Measurements from ENCODE around the gene LSM12. TPM values are rescaled to one million over a fixed set of nuclear protein-coding genes. Genes with fewer than 3 reads are reported as not detected.

Gene LSM12
- total and polyA plus RNA-seq, 2 donors (not counting 3 experiments of a cell fraction or from before 2014, with no cell fraction given), result 36.5 to 68.9 TPM

- ChIA-PET CTCF (interaction anchor here (1.1 to 7.6 kb wide), 4 partner anchors 10 to 80 kb away, joined by 3 to 38 read pairs (median 5); no protein-coding TSS in a partner anchor), POLR2A (no interaction called here)
- DNase-seq (ENCODE audit: low read depth, low spot score) (no peak), FAIRE-seq (no peak)
- Histone ChIP-seq H3K9me3 (replicated peaks; ENCODE audit: control insufficient read depth, insufficient read depth, low read length) (no peaks in the 10 kb centered on the region), H4K20me1 (replicated peaks; ENCODE audit: control insufficient read depth, extremely low read depth, insufficient read depth, low read length) (no peaks in the 10 kb centered on the region), H3K4me3 (replicated peaks in 1 of 3; ENCODE audit: insufficient read depth in 1 of 3, low read depth in 1 of 3, low read length in 3 of 3) (no peak overlapping the region), H3K27ac (ENCODE audit: insufficient read depth, low read depth, low read length) (no peak overlapping the region), H3K4me1 (ENCODE audit: control insufficient read depth, extremely low read depth, insufficient read depth, low read length) (no peaks in the 10 kb centered on the region), H3K4me2 (ENCODE audit: insufficient read depth, low read length) (no peak overlapping the region), H3K9ac (replicated peaks; ENCODE audit: extremely low read depth, insufficient read depth, low read length) (no peak overlapping the region), H3K27me3 (ENCODE audit: control insufficient read depth in 2 of 2, insufficient read depth in 2 of 2, low read length in 2 of 2) (no peaks in the 10 kb centered on the region), H3K79me2 (ENCODE audit: control insufficient read depth, insufficient read depth, low read length) (no peaks in the 10 kb centered on the region), H3K36me3 (ENCODE audit: control insufficient read depth in 2 of 2, extremely low read depth in 1 of 2, insufficient read depth in 2 of 2, low read length in 2 of 2) (peaks cover 0 to 7% of the 10 kb centered on the region in 2 experiments), H2AFZ (ENCODE audit: low read depth, low read length) (no peak overlapping the region), H3K9me1 (replicated peaks; ENCODE audit: control insufficient read depth, extremely low read depth, insufficient read depth, low read length) (no peaks in the 10 kb centered on the region)
- intact Hi-C loops (cut with micrococcal nuclease), result no loop called here
- BruUV-seq (replicated peaks), result no TSS peak
- dilution Hi-C loops (cut with MboI; ENCODE audit: extremely low pct_ligation_motif_present, low sequenced_read_pairs), result no loop called here
- TF ChIP-seq JUN (IDR thresholded peaks at IDR 0.05; ENCODE audit: borderline replicate concordance, insufficient read depth, insufficient read length, low read depth) (no peak), EZH2 (IDR thresholded peaks at IDR 0.05; ENCODE audit: borderline replicate concordance, low read depth, low read length, severe bottlenecking) (no peak), POLR2A (IDR thresholded peaks at IDR 0.05; ENCODE audit: low read depth, low read length) (no peak), GATA2 (IDR thresholded peaks at IDR 0.05; ENCODE audit: insufficient read depth, insufficient read length, low read depth, low read length) (no peak), POLR2AphosphoS5 (IDR thresholded peaks at IDR 0.05; ENCODE audit: insufficient read depth, low read depth, low read length) (no peak), MYC (IDR thresholded peaks at IDR 0.05; ENCODE audit: low read depth, low read length) (no peak)
- TF ChIP-seq, protein P1, sequence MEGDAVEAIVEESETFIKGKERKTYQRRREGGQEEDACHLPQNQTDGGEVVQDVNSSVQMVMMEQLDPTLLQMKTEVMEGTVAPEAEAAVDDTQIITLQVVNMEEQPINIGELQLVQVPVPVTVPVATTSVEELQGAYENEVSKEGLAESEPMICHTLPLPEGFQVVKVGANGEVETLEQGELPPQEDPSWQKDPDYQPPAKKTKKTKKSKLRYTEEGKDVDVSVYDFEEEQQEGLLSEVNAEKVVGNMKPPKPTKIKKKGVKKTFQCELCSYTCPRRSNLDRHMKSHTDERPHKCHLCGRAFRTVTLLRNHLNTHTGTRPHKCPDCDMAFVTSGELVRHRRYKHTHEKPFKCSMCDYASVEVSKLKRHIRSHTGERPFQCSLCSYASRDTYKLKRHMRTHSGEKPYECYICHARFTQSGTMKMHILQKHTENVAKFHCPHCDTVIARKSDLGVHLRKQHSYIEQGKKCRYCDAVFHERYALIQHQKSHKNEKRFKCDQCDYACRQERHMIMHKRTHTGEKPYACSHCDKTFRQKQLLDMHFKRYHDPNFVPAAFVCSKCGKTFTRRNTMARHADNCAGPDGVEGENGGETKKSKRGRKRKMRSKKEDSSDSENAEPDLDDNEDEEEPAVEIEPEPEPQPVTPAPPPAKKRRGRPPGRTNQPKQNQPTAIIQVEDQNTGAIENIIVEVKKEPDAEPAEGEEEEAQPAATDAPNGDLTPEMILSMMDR (IDR thresholded peaks at IDR 0.05; ENCODE audit: extremely low read depth in 1 of 2, insufficient read depth in 1 of 2, low read depth in 1 of 2, low read length in 2 of 2), result no peak
Measured at GRCh38 chr17:44023545-44024270, 42.8 kb downstream of the LSM12 start.
